A549 (cell line): Measurements from ENCODE around the gene MAP3K14.

Experiments used
- CEBPB ChIP-seq, 2 experiments: fragments of >200 bp in 1 of 2; sonication (Bioruptor Twin) in 1 of 2; formaldehyde crosslinking in 1 of 2; IDR thresholded peaks; 2 replicates each; pipeline ENCODE4 v1.6.1; 2012 to 2016
- CHD2 ChIP-seq: fragments of 150-350 bp; IDR thresholded peaks from 2 replicates; pipeline ENCODE4 v1.6.1; 2014; ENCODE audit warnings: low read length; ENCODE audit not compliant: partially characterized antibody
- EP300 ChIP-seq, 2 experiments: fragments of >200 bp; sonication (Bioruptor Twin); formaldehyde crosslinking; IDR thresholded peaks; 2 replicates in 1 of 2; 3 replicates in 1 of 2; pipeline ENCODE4 v1.6.1; 2016 to 2017
- JUN ChIP-seq, 2 experiments: fragments of >200 bp; sonication (Bioruptor Twin); formaldehyde crosslinking; IDR thresholded peaks; 2 replicates in 1 of 2; 3 replicates in 1 of 2; pipeline ENCODE4 v1.6.1; 2016 to 2017
- NR3C1 ChIP-seq: fragments of >200 bp; sonication (Bioruptor Twin); formaldehyde crosslinking; IDR thresholded peaks from 3 replicates; pipeline ENCODE4 v1.6.1; 2017
- POLR2A ChIP-seq: IDR thresholded peaks from 2 replicates; pipeline ENCODE4 v1.6.1; 2012; ENCODE audit warnings: mild to moderate bottlenecking, low read length
- REST ChIP-seq: fragments of 200-600 bp; sonication (generic); IDR thresholded peaks from 2 replicates; pipeline ENCODE4 v1.6.1; 2016; ENCODE audit warnings: antibody characterized with exemption, mild to moderate bottlenecking, moderate library complexity
- TF ChIP-seq, protein P1 (sequence below): fragments of >200 bp; sonication (Bioruptor Twin); formaldehyde crosslinking; IDR thresholded peaks from 3 replicates; pipeline ENCODE4 v1.5.1; 2016
- TF ChIP-seq, protein P2 (sequence below): fragments of 450-650 bp; IDR thresholded peaks from 2 replicates; pipeline ENCODE4 v1.6.1; 2014; ENCODE audit warnings: antibody characterized with exemption

GRCh38 chr17:45227101-45227925, 89.5 kb downstream of the MAP3K14 start:
- TF ChIP-seq POLR2A (no peak), JUN (IDR thresholded peaks at IDR 0.05) (no peak; a peak in 1 of 5 replicates), CEBPB (IDR thresholded peaks at IDR 0.05) (no peak), NR3C1 (no peak), CHD2 (peak; percentile 47), REST (no peak), EP300 (IDR thresholded peaks at IDR 0.05) (no peak)
- TF ChIP-seq, protein P1, sequence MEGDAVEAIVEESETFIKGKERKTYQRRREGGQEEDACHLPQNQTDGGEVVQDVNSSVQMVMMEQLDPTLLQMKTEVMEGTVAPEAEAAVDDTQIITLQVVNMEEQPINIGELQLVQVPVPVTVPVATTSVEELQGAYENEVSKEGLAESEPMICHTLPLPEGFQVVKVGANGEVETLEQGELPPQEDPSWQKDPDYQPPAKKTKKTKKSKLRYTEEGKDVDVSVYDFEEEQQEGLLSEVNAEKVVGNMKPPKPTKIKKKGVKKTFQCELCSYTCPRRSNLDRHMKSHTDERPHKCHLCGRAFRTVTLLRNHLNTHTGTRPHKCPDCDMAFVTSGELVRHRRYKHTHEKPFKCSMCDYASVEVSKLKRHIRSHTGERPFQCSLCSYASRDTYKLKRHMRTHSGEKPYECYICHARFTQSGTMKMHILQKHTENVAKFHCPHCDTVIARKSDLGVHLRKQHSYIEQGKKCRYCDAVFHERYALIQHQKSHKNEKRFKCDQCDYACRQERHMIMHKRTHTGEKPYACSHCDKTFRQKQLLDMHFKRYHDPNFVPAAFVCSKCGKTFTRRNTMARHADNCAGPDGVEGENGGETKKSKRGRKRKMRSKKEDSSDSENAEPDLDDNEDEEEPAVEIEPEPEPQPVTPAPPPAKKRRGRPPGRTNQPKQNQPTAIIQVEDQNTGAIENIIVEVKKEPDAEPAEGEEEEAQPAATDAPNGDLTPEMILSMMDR, result no peak
- TF ChIP-seq, protein P2, sequence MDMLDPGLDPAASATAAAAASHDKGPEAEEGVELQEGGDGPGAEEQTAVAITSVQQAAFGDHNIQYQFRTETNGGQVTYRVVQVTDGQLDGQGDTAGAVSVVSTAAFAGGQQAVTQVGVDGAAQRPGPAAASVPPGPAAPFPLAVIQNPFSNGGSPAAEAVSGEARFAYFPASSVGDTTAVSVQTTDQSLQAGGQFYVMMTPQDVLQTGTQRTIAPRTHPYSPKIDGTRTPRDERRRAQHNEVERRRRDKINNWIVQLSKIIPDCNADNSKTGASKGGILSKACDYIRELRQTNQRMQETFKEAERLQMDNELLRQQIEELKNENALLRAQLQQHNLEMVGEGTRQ, result no peak
